Central memory CD8-positive, alpha-beta T cell (primary cell): ENCODE measurements around the gene GCC1.

ENCODE experiments used
- ATAC-seq: fragments of 150-1000 bp; cut with Tn5 transposase; replicated peaks from 2 replicates; pipeline ENCODE4 v1.10.0; 2022; ENCODE audit warnings: mild to moderate bottlenecking, moderate FRiP score, moderate number of reproducible peaks; ENCODE audit not compliant: poor library complexity, severe bottlenecking; ENCODE audit errors: extremely low read depth
- DNase-seq, 2 donors: peaks; one replicate each; pipeline ENCODE4 v3.0.0; 2021; ENCODE audit warnings: low spot score in 2 of 2
- H3K27ac Mint-ChIP-seq: one replicate; pipeline ENCODE4 v1.8.0; 2022; ENCODE audit warnings: low read depth, mild to moderate bottlenecking, moderate library complexity, mixed read lengths
- H3K27me3 Mint-ChIP-seq: one replicate; pipeline ENCODE4 v1.8.0; 2022; ENCODE audit warnings: mixed read lengths
- H3K36me3 Mint-ChIP-seq: one replicate; pipeline ENCODE4 v1.8.0; 2022; ENCODE audit warnings: mild to moderate bottlenecking, moderate library complexity, mixed read lengths; ENCODE audit not compliant: insufficient read depth
- H3K4me1 Mint-ChIP-seq: one replicate; pipeline ENCODE4 v1.8.0; 2022; ENCODE audit warnings: mixed read lengths
- H3K4me3 Mint-ChIP-seq: one replicate; pipeline ENCODE4 v1.8.0; 2022; ENCODE audit warnings: mild to moderate bottlenecking, moderate library complexity, mixed read lengths
- H3K9me3 Mint-ChIP-seq: one replicate; pipeline ENCODE4 v1.8.0; 2022; ENCODE audit warnings: mixed read lengths

GCC1 gene

GRCh38 chr7:127612263-127612662 is 26.9 kb upstream of the GCC1 start:
- ATAC-seq: no peak
- DNase-seq: no peak
- no peak overlapping the region for H3K4me3 Mint-ChIP-seq
- H3K36me3 Mint-ChIP-seq: no peaks in the 10 kb centered on the region
- H3K27me3 Mint-ChIP-seq: peaks cover 53% of the 10 kb centered on the region
- no peaks in the 10 kb centered on the region for H3K4me1 Mint-ChIP-seq
- H3K9me3 Mint-ChIP-seq: no peaks in the 10 kb centered on the region
- H3K27ac Mint-ChIP-seq: no peak overlapping the region

- Mint-ChIP-seq H3K36me3 (no peaks in the 10 kb centered on the region), H3K9me3 (no peaks in the 10 kb centered on the region), H3K27me3 (peaks cover 30% of the 10 kb centered on the region), H3K27ac (no peak overlapping the region), H3K4me1 (no peaks in the 10 kb centered on the region), H3K4me3 (no peak overlapping the region)
- ATAC-seq (no peak), DNase-seq (no peak)
These were observed 23.9 kb upstream of the GCC1 start for GRCh38 chr7:127609297-127609696.

DNA sequence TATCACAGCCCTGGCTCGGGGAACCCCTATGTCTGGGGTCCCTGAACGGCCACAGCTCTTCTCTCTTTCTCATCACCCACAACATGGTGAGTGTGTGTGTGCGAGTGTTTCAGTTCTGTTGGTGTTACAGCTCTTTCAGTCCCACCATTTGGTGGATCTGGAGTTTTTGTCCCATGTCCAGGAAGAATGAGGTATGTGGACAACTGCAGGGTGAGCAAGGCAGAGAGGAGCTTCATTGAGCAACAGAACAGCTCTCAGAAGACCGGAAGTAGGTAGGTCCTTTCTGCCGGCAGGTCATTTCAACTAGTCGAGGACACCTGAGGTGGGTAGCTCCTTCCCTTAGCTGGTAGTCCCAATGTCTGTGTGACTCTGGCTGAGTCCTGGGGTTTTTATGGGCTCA is 23.1 kb upstream of the GCC1 start:
- Mint-ChIP-seq H3K27ac (no peak overlapping the region), H3K36me3 (no peaks in the 10 kb centered on the region), H3K4me3 (no peak overlapping the region), H3K4me1 (no peaks in the 10 kb centered on the region), H3K9me3 (no peaks in the 10 kb centered on the region), H3K27me3 (peaks cover 22% of the 10 kb centered on the region)
- ATAC-seq: no peak
- no peak for DNase-seq

DNA sequence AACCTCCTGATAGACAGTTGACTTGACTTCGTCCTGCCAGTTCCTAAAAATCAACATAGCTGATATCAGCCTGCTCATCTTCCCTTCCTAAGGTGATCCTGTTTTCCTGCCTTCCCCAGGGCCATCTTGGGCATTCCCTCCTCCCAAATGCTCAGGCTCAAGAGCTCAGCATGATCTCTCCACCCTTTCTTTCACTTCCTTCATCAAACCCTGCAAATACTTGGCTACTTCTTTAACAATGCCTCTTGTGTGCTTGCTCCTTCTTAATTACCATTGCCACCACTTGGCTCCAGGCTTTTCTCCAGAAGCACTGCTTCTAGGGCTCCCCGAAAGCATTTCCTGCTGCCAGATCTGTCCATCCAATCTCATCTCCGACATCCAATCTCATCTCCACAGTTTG is 15.5 kb upstream of the GCC1 start:
- Mint-ChIP-seq H3K9me3 (no peaks in the 10 kb centered on the region), H3K4me3 (no peak overlapping the region), H3K4me1 (no peaks in the 10 kb centered on the region), H3K27ac (no peak overlapping the region), H3K27me3 (no peaks in the 10 kb centered on the region), H3K36me3 (no peaks in the 10 kb centered on the region)
- ATAC-seq: no peak
- DNase-seq: no peak

DNA sequence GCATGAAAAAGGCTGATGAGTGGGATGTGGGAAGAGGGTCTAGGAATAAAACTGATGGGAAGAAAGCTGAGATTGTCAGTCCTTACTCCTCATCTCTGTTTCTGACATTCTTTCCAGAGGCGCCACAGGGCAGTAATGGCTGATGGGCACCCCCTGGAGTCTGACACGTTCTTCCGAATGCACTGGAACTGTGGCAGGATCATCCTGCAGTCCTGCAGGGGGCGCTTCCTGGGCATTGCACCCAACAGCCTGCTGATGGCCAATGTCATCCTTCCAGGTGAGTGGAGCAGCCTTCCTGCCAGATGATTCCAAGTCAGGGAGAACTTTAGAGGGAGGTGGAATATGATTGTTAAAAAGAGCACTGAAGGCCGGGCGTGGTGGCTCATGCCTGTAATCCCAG is 12.9 kb upstream of the GCC1 start:
- no peak overlapping the region for H3K4me3 Mint-ChIP-seq
- ATAC-seq: no peak
- no peaks in the 10 kb centered on the region for H3K9me3 Mint-ChIP-seq
- H3K36me3 Mint-ChIP-seq: no peaks in the 10 kb centered on the region
- H3K27me3 Mint-ChIP-seq: no peaks in the 10 kb centered on the region
- DNase-seq: no peak
- H3K27ac Mint-ChIP-seq: no peak overlapping the region
- H3K4me1 Mint-ChIP-seq: no peaks in the 10 kb centered on the region

DNA sequence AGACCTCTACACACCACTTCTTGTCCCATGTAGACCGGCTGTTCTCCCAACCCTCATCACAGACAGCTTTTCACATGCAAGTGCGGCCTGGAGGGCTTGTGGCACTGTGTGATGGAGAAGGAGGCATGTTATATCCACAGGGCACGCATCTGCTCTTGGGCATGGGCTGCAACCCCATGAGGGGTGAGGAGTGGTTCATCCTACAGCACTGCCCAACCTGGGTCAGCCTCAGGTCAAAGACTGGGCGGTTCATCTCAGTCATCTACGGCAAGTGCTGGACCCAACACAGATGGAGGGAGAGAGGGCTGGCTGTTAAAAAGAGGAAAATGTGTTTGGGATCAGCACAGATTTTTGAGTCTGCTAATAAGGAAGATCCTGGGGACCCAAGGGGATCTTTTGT is 10.3 kb upstream of the GCC1 start:
- H3K4me3 Mint-ChIP-seq: no peak overlapping the region
- H3K36me3 Mint-ChIP-seq: peaks cover 10% of the 10 kb centered on the region
- H3K9me3 Mint-ChIP-seq: no peaks in the 10 kb centered on the region
- DNase-seq (no peak), ATAC-seq (no peak)
- H3K4me1 Mint-ChIP-seq: peaks cover 8% of the 10 kb centered on the region
- H3K27me3 Mint-ChIP-seq: no peaks in the 10 kb centered on the region
- no peak overlapping the region for H3K27ac Mint-ChIP-seq

- peaks cover 15% of the 10 kb centered on the region for H3K4me1 Mint-ChIP-seq
- no peaks in the 10 kb centered on the region for H3K9me3 Mint-ChIP-seq
- no peak overlapping the region for H3K27ac Mint-ChIP-seq
- H3K27me3 Mint-ChIP-seq: no peaks in the 10 kb centered on the region
- no peak overlapping the region for H3K4me3 Mint-ChIP-seq
- peaks cover 15% of the 10 kb centered on the region for H3K36me3 Mint-ChIP-seq
- peak; percentile 32 for ATAC-seq
- DNase-seq: no peak
These were observed 9.1 kb upstream of the GCC1 start for GRCh38 chr7:127594490-127594889.

- no peak for ATAC-seq
- Mint-ChIP-seq H3K27me3 (no peaks in the 10 kb centered on the region), H3K9me3 (no peaks in the 10 kb centered on the region), H3K4me1 (peaks cover 23% of the 10 kb centered on the region), H3K27ac (no peak overlapping the region), H3K36me3 (peaks cover 17% of the 10 kb centered on the region), H3K4me3 (no peak overlapping the region)
- no peak for DNase-seq
These were observed 7.2 kb upstream of the GCC1 start for GRCh38 chr7:127592550-127592949.

- Mint-ChIP-seq H3K4me3 (peak overlapping the region; percentile 23), H3K4me1 (peaks cover 23% of the 10 kb centered on the region), H3K27ac (no peak overlapping the region)
These were observed 6.2 kb upstream of the GCC1 start for GRCh38 chr7:127591591-127591990.

GRCh38 chr7:127591189-127591588 is 5.8 kb upstream of the GCC1 start:
- no peaks in the 10 kb centered on the region for H3K9me3 Mint-ChIP-seq
- no peak overlapping the region for H3K27ac Mint-ChIP-seq
- peaks cover 23% of the 10 kb centered on the region for H3K4me1 Mint-ChIP-seq
- peak overlapping the region; percentile 23 for H3K4me3 Mint-ChIP-seq
- H3K36me3 Mint-ChIP-seq: peaks cover 17% of the 10 kb centered on the region
- ATAC-seq (no peak), DNase-seq (no peak)
- H3K27me3 Mint-ChIP-seq: no peaks in the 10 kb centered on the region

More at GRCh38 chr7:127591591-127591990, 6.2 kb upstream of the GCC1 start:
- no peak for DNase-seq
- ATAC-seq: no peak
- no peaks in the 10 kb centered on the region for H3K27me3 Mint-ChIP-seq
- peaks cover 17% of the 10 kb centered on the region for H3K36me3 Mint-ChIP-seq
- H3K9me3 Mint-ChIP-seq: no peaks in the 10 kb centered on the region

DNA sequence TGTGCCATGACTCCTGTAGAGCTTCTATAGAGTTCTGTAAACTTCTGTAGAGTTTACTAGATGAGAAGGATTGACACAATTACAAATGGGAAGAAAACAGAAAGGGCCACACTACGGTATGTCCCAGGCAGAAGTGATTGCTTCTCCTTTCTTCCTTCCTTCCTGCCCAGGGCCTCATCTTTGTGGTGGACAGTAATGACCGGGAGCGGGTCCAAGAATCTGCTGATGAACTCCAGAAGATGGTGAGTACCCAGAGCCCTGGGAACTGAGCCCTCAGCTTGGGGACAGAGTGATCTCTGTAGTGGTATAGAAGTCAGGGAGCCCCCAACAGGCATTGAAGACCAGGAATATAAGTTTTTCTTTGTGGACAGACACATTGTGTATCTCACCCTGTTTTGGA is 4.5 kb upstream of the GCC1 start:
- Mint-ChIP-seq H3K4me3 (peak overlapping the region; percentile 94), H3K9me3 (no peaks in the 10 kb centered on the region), H3K36me3 (peaks cover 20% of the 10 kb centered on the region), H3K4me1 (peaks cover 24% of the 10 kb centered on the region), H3K27ac (peak overlapping the region; percentile 96), H3K27me3 (no peaks in the 10 kb centered on the region)
- DNase-seq: no peak
- ATAC-seq: no peak

GRCh38 chr7:127588697-127589482 is 3.5 kb upstream of the GCC1 start:
- peaks cover 22% of the 10 kb centered on the region for H3K36me3 Mint-ChIP-seq
- ATAC-seq: peak; percentile 33
- H3K27me3 Mint-ChIP-seq: no peaks in the 10 kb centered on the region
- peak overlapping the region; percentile 94 for H3K4me3 Mint-ChIP-seq
- H3K4me1 Mint-ChIP-seq: peaks cover 34% of the 10 kb centered on the region
- H3K9me3 Mint-ChIP-seq: no peaks in the 10 kb centered on the region
- DNase-seq: no peak
- H3K27ac Mint-ChIP-seq: peak overlapping the region; percentile 96

- Mint-ChIP-seq H3K4me3 (peak within 1 kb of the TSS; percentile 94), H3K36me3 (peaks cover 23% of the 10 kb centered on the region), H3K9me3 (no peaks in the 10 kb centered on the region), H3K27ac (peak within 1 kb of the TSS; percentile 96), H3K27me3 (no peaks in the 10 kb centered on the region), H3K4me1 (peaks cover 41% of the 10 kb centered on the region)
- ATAC-seq (peak; percentile 86), DNase-seq (peak; percentile 78 to 80)
These were observed 2.8 kb upstream of the GCC1 start, which contains the start of gene ARF5 for GRCh38 chr7:127588019-127588696. Gene ARF5, plus strand, starts transcription at chr7:127588411. Its CDS starts 88 bp downstream, at chr7:127588499.
